GM23248 (cell line): Measurements from ENCODE around the gene EMC9.

Experiments used
- EZH2 ChIP-seq: fragments of 200-600 bp; sonication (generic); IDR thresholded peaks from 2 replicates; pipeline ENCODE4 v1.6.1; 2018; ENCODE audit warnings: antibody characterized with exemption, mild to moderate bottlenecking; ENCODE audit not compliant: insufficient read depth, poor library complexity, severe bottlenecking
- EZH2phosphoT487 ChIP-seq: fragments of 200-600 bp; sonication (generic); IDR thresholded peaks from 2 replicates; pipeline ENCODE4 v1.6.1; 2018; ENCODE audit warnings: antibody characterized with exemption, moderate library complexity, mild to moderate bottlenecking, low read depth; ENCODE audit not compliant: insufficient read depth

- TF ChIP-seq EZH2phosphoT487: no peak
- no peak for TF ChIP-seq EZH2
Observed at GRCh38 chr14:24089890-24090289, 51.5 kb downstream of the EMC9 start.
